HUDEP-2 (cell line): Measurements from ENCODE around the gene TRIM23.

Experiments
- DNase-seq, 76 experiments: peaks; one replicate each; lab custom pipeline; 2025; ENCODE audit not compliant: unreplicated experiment in 76 of 76; lab: John Stamatoyannopoulos, UW

Gene TRIM23

GRCh38 chr5:65570598-65571226 is 53.4 kb downstream of the TRIM23 start:
- no peak for DNase-seq

GRCh38 chr5:65566505-65566904 is 57.6 kb downstream of the TRIM23 start:
- no peak for DNase-seq

GRCh38 chr5:65563777-65564176 is 60.4 kb downstream of the TRIM23 start:
- DNase-seq = no peak

DNA sequence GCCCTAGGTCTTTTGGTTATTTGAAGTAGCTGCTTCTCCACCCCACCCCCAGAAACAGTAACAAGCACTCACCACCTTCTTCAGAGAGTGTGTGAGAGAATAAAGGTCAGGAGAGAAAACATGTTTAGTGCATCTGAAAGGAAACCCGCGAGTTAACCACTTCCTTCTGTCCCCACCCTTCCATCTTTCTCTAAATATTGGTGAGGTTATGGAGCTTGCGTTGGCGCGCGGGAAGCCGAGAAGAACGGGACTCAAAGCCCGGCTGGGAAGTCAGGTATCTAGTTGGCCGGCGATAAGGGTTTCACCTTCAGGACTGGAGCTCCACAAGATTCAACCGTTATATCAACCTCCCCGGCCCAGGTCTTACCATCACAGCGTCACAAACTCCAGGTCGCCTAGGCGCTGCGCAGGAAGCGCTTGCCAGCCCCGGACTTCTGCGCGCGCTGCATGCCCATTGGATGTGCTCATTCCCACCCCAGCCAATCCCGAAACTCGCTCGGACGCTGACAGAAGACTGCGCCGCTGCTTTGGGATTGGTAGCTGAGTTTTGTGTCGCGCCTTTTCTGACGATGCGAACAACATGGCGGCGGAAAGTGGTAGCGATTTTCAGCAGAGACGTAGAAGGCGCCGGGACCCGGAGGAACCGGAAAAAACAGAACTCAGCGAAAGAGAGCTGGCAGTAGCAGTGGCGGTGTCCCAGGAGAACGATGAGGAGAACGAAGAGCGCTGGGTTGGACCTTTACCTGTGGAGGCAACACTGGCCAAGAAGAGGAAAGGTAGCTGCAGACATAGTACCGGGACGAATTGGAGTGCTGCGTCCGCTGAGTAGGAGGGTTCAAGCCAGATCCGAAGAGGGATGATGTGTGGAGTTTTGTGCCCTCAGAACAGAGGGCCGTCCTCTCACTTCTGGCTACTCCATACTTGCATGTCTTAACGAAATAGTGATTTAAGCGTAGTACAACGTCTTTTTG is 61.1 kb downstream of the TRIM23 start, which contains the start of the genes CENPK and PPWD1:
CENPK (minus strand) TSS at position 438 of the 971 bp plus-strand sequence. CDS start 8,261 bp downstream, outside the sequence.
PPWD1 (plus strand) TSS at position 566 of the 971 bp plus-strand sequence; CDS start at position 581, 15 bp downstream.
- peak in 75 of 76 experiments; percentile 47 to 95 (median 90) for DNase-seq

- DNase-seq = no peak
These were observed 67.4 kb downstream of the TRIM23 start for GRCh38 chr5:65556718-65557117.

GRCh38 chr5:65556181-65556580 is 68.0 kb downstream of the TRIM23 start:
- DNase-seq = no peak

DNA sequence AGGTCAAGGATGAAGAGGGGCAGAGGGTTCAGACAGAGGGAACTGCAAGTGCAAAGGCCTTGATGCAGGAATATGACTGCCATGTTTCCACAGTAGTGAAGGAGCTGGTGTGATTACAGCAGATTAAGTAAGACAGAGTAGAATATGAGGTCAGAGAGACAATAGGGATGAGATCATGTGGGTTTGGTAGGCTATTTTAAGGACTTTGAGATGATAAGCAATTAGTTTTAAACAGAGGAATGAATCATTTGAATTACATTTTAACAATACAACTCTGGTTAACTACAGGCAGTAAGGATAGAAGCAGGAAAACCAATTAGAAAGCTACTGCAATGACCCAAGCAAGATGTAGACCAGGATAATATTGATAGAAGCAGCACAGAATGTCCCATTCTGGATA is 68.8 kb downstream of the TRIM23 start:
- DNase-seq = no peak

GRCh38 chr5:65553941-65554340 is 70.2 kb downstream of the TRIM23 start:
- DNase-seq = no peak

- DNase-seq = no peak
These were observed 75.9 kb downstream of the TRIM23 start for GRCh38 chr5:65548281-65548680.

DNA sequence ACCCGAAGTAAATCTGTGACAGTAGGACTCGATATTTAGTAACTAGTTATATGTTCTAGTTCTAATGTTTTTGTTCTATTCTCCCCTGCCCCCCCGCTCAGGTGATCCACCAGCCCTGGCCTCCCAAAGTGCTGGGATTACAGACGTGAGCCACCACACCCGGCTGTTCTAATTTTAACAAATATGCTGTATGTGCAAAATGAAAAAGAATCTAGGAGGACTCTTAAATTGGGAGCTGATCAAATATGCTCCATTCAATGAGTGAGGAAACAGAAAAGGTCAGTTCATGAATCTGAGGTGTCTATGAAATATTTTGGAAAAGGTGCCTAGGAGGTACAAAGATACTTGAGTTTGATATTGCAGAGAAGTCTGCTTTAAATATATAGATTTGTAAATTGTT is 78.0 kb downstream of the TRIM23 start:
- DNase-seq = no peak

DNA sequence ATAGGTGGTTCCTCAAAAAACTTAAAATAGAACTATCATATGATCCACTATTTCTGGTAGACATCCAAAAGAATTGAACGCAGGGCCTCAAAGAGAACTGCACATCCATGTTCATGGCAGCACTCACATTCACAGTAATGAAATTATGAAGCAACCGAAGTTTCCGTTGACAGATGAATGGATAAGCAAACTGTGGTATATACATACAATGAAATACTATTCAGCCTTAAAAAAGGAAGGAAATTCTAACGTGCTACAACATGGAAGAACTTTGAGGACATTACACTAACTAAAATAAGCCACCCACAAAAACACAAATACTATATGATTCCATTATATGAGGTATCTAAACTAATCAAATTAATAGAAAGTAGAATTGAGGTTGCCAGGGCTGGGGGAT is 79.7 kb downstream of the TRIM23 start:
- no peak for DNase-seq

GRCh38 chr5:65539827-65540226 is 84.3 kb downstream of the TRIM23 start:
- DNase-seq = peak in 12 of 76 experiments; percentile 3 to 49 (median 13)
